Mammary epithelial cell (primary cell): ENCODE measurements around the gene SULT4A1.

Source experiments
- EZH2 ChIP-seq: IDR thresholded peaks from 2 replicates; pipeline ENCODE4 v1.6.1; 2012; ENCODE audit warnings: low read length, inconsistent platforms, borderline replicate concordance
- TF ChIP-seq, protein P1 (sequence below), 2 donors: IDR thresholded peaks in 1 of 2; conservative IDR thresholded peaks in 1 of 2; 2 replicates each; pipeline ENCODE4 v1.5.1; 2011 to 2012; ENCODE audit warnings: inconsistent platforms in 2 of 2, low read length in 2 of 2, mild to moderate bottlenecking in 2 of 2, control low read depth in 1 of 2, low read depth in 1 of 2; ENCODE audit not compliant: insufficient read depth in 1 of 2; ENCODE audit errors: extremely low read depth in 1 of 2

DNA sequence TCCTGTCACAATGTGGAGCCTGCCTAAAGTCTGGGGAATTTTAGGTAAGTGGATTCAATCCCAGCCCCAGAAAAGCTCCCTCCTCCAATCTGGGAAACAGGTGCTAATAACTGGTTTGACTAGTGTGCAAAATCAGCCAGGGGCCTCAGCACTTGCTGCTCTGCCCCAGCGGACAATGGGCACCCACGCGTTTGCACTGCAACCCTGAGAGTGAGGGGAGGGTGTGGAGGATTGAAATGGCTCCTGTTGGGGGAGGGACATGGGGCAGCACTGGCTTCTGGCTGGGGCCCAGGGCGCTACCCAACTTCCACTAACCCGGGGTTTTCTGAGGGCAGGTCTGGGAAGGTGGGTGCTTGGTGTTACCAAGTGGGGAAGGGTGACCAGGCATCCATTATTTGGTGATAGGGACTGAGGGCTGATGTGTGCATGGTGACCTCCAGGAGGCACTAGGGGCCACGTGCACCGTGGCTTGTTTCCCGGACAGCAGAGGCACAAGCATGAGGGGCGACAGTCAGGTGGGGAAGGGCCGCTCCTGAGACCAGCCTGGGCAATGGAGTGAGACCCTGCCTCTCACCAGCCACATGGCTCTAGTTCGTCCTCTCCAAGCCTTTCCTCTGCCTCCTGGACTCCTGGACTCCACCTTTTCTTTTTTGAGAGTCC, 33.8 kb upstream of the SULT4A1 start:
- TF ChIP-seq, protein P1, sequence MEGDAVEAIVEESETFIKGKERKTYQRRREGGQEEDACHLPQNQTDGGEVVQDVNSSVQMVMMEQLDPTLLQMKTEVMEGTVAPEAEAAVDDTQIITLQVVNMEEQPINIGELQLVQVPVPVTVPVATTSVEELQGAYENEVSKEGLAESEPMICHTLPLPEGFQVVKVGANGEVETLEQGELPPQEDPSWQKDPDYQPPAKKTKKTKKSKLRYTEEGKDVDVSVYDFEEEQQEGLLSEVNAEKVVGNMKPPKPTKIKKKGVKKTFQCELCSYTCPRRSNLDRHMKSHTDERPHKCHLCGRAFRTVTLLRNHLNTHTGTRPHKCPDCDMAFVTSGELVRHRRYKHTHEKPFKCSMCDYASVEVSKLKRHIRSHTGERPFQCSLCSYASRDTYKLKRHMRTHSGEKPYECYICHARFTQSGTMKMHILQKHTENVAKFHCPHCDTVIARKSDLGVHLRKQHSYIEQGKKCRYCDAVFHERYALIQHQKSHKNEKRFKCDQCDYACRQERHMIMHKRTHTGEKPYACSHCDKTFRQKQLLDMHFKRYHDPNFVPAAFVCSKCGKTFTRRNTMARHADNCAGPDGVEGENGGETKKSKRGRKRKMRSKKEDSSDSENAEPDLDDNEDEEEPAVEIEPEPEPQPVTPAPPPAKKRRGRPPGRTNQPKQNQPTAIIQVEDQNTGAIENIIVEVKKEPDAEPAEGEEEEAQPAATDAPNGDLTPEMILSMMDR (conservative IDR thresholded peaks at IDR 0.05 in 1 of 2, IDR thresholded peaks at IDR 0.05 in 1 of 2; ENCODE audit: extremely low read depth in 1 of 2, insufficient read depth in 1 of 2, low read depth in 1 of 2, low read length in 2 of 2): no peak
- TF ChIP-seq EZH2: no peak
